ENCODE results near the gene LRRC17.
"Not testable (repeated sequence)": the region's sequence is repeated elsewhere in the genome, so short reads cannot be mapped to it uniquely, and the experiment has no call there.

Gene LRRC17

GRCh38 chr7:102897856-102898531, 14.8 kb upstream of the LRRC17 start:
- DNase-seq: no peak

GRCh38 chr7:102898532-102898859, 14.3 kb upstream of the LRRC17 start:
- no peak for DNase-seq

GRCh38 chr7:102902052-102902451, 10.7 kb upstream of the LRRC17 start:
- DNase-seq: not testable (repeated sequence)

- DNase-seq: not testable (repeated sequence)
These were observed 9.2 kb upstream of the LRRC17 start for GRCh38 chr7:102903576-102903975.

- no peak for DNase-seq
These were observed 4.1 kb upstream of the LRRC17 start for GRCh38 chr7:102908676-102909075.

- peak; percentile 39 for DNase-seq
These were observed 1.0 kb downstream of the LRRC17 start for GRCh38 chr7:102913826-102914225.

- peak; percentile 66 for DNase-seq
These were observed 1.8 kb downstream of the LRRC17 start for GRCh38 chr7:102914585-102914984.

- DNase-seq: no peak
These were observed 3.6 kb downstream of the LRRC17 start for GRCh38 chr7:102916426-102916825.

- no peak for DNase-seq
These were observed 4.1 kb downstream of the LRRC17 start for GRCh38 chr7:102916881-102917280.

- no peak for DNase-seq
These were observed 4.9 kb downstream of the LRRC17 start for GRCh38 chr7:102917436-102918353.

GRCh38 chr7:102918845-102919244, 6.0 kb downstream of the LRRC17 start:
- no peak for DNase-seq

- DNase-seq: no peak
These were observed 13.4 kb downstream of the LRRC17 start for GRCh38 chr7:102925976-102926782.

GRCh38 chr7:102926783-102927140, 14.0 kb downstream of the LRRC17 start:
- DNase-seq: no peak

- DNase-seq: no peak
These were observed 14.6 kb downstream of the LRRC17 start for GRCh38 chr7:102927312-102927933.

GRCh38 chr7:102931757-102932156, 19.0 kb downstream of the LRRC17 start:
- DNase-seq: no peak

GRCh38 chr7:102933763-102934162, 21.0 kb downstream of the LRRC17 start:
- DNase-seq: peak; percentile 84

GRCh38 chr7:102934239-102934638, 21.4 kb downstream of the LRRC17 start:
- DNase-seq: no peak

GRCh38 chr7:102934701-102935100, 21.9 kb downstream of the LRRC17 start:
- DNase-seq: no peak

- no peak for DNase-seq
These were observed 22.8 kb downstream of the LRRC17 start for GRCh38 chr7:102935450-102936115.

GRCh38 chr7:102938679-102939078, 25.9 kb downstream of the LRRC17 start:
- no peak for DNase-seq

GRCh38 chr7:102942181-102942866, 29.5 kb downstream of the LRRC17 start:
- DNase-seq: no peak

- DNase-seq: no peak
These were observed 30.1 kb downstream of the LRRC17 start for GRCh38 chr7:102942868-102943267.

All from right hindlimb (tissue), 1 donor.